Naive thymus-derived CD8-positive, alpha-beta T cell (primary cell): ENCODE measurements around the gene HSCB. TPM values are rescaled to one million over a fixed set of nuclear protein-coding genes. Genes with fewer than 3 reads are reported as not detected.
"Not testable (repeated sequence)": the region's sequence is repeated elsewhere in the genome, so short reads cannot be mapped to it uniquely, and the experiment has no call there.

Experiments
- ATAC-seq, 2 donors: fragments of 150-1000 bp; cut with Tn5 transposase in 1 of 2; sonication (Bioruptor Pico), chemical (Tn5 transposase) in 1 of 2; 1 replicate in 1 of 2; 2 replicates in 1 of 2; pipeline ENCODE4 v1.10.0; 2021; ENCODE audit warnings: mild to moderate bottlenecking in 2 of 2, moderate library complexity in 2 of 2
- POLR2A ChIA-PET: fragments of 350-600 bp; sonication (Branson Sonifier 250); formaldehyde crosslinking; loops from one replicate; lab custom pipeline; 2021; ENCODE audit warnings: antibody characterized with exemption; lab: Charles Lee
- DNase-seq, 10 donors: peaks; one replicate each; pipeline versions ENCODE4 v3.0.0 to v3.0.0-alpha.2; 2020 to 2022
- H3K27ac Mint-ChIP-seq, 10 donors: one replicate each; pipeline ENCODE4 v1.8.0; 2020 to 2022; ENCODE audit warnings: mild to moderate bottlenecking in 10 of 10, mixed read lengths in 10 of 10, moderate library complexity in 4 of 10, inconsistent platforms in 1 of 10
- H3K27me3 Mint-ChIP-seq, 5 donors: one replicate each; pipeline ENCODE4 v1.8.0; 2021 to 2022; ENCODE audit warnings: mixed read lengths in 5 of 5
- H3K36me3 Mint-ChIP-seq, 3 donors: one replicate each; pipeline ENCODE4 v1.8.0; 2020 to 2022; ENCODE audit warnings: mixed read lengths in 3 of 3, mild to moderate bottlenecking in 2 of 3, inconsistent platforms in 1 of 3
- H3K4me1 Mint-ChIP-seq, 4 donors: one replicate each; pipeline ENCODE4 v1.8.0; 2021 to 2022; ENCODE audit warnings: mixed read lengths in 4 of 4
- H3K4me3 Mint-ChIP-seq, 10 donors: one replicate each; pipeline ENCODE4 v1.8.0; 2020 to 2022; ENCODE audit warnings: mild to moderate bottlenecking in 10 of 10, mixed read lengths in 10 of 10, moderate library complexity in 6 of 10, inconsistent platforms in 1 of 10
- H3K9me3 Mint-ChIP-seq, 9 donors: one replicate each; pipeline ENCODE4 v1.8.0; 2020 to 2022; ENCODE audit warnings: mixed read lengths in 9 of 9, mild to moderate bottlenecking in 3 of 9, inconsistent platforms in 1 of 9, moderate library complexity in 1 of 9
- polyA plus RNA-seq, 3 donors: library from polyadenylated mRNA; unstranded; fragments of 300-500 nt; fragmentation: Illumina TruSeq; gene quantifications; one replicate each; pipeline ENCODE4 v1.2.3, GENCODE V29; 2021
- total RNA-seq, 8 experiments: library from RNA in 2 of 8; stranded (reverse) in 2 of 8; gene quantifications; one replicate each; pipeline ENCODE4 v1.2.3 and lab custom pipeline; 2021 to 2026

Gene HSCB, protein sequence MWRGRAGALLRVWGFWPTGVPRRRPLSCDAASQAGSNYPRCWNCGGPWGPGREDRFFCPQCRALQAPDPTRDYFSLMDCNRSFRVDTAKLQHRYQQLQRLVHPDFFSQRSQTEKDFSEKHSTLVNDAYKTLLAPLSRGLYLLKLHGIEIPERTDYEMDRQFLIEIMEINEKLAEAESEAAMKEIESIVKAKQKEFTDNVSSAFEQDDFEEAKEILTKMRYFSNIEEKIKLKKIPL
- total RNA-seq (10 to 100 TPM; 11.7 to 12.1 TPM), polyA plus RNA-seq (10 to 100 TPM in 2 of 3 donors, 1 to 10 TPM in 1; 9.1 to 11.5 (median 11.5) TPM), total RNA-seq (lab: John Stamatoyannopoulos, UW) (8.1 to 13.8 (median 9.5) reads per million in 6 experiments)

DNA sequence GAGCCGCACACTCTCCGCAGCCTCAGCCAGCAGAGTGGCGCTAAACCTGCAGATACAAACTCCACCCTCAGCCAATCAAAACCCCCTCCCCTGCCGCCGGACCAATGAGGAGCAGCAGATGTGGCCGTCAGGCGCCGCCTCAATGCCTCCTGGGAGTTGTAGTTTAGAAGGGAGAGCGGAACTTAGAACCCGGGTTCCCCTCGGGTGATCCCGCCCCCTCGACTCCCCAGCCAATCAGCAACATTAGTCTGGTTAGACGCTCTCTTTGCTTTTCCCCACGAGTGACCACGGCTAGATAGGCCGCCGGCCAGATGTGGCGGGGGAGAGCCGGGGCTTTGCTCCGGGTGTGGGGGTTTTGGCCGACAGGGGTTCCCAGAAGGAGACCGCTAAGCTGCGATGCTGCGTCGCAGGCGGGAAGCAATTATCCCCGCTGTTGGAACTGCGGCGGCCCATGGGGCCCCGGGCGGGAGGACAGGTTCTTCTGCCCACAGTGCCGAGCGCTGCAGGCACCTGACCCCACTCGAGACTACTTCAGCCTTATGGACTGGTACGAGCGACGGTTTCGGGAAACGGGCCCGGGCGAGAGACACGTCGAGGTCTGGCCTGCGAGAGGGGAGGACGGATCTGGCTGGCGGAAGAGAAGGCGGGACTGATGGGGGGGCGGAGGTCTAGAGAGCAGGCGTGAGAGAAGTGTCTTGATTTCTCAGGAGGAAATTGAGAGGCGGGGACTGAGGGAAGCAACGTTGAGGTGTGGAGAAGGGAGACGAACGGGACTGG, at the start of gene HSCB, which contains the start of gene CHEK2:
Gene HSCB (plus strand): TSS at position 255 of the 777 bp plus-strand sequence. CDS start 57 bp downstream, at position 312.
Gene CHEK2 (minus strand): TSS at position 36 of the 777 bp plus-strand sequence. CDS start 7,099 bp downstream, outside the sequence.
- POLR2A ChIA-PET = interaction anchor here (1.0 to 1.7 kb wide), 5 partner anchors 31 to 81 kb away, joined by 3 to 7 read pairs (median 4); partner anchors contain the start of genes CCDC117 and XBP1
- ATAC-seq (peak; percentile 92 to 94), DNase-seq (peak; percentile 87 to 99 (median 96))
- Mint-ChIP-seq H3K27ac (peak within 1 kb of the TSS; percentile 81 to 98 (median 92)), H3K27me3 (no peaks in the 10 kb centered on the region), H3K9me3 (no peaks in the 10 kb centered on the region), H3K36me3 (peaks cover 0 to 32% (median 11%) of the 10 kb centered on the region in 3 donors), H3K4me3 (peak within 1 kb of the TSS; percentile 79 to 99 (median 91)), H3K4me1 (peaks cover 22 to 35% (median 27%) of the 10 kb centered on the region in 4 donors)

GRCh38 chr22:28693041-28693760, 48.6 kb upstream of the HSCB start:
- not testable (repeated sequence) for DNase-seq, H3K27me3 Mint-ChIP-seq, H3K4me3 Mint-ChIP-seq, H3K9me3 Mint-ChIP-seq, H3K27ac Mint-ChIP-seq, ATAC-seq, H3K4me1 Mint-ChIP-seq
- peaks cover 3 to 47% (median 20%) of the 10 kb centered on the region in 3 donors for H3K36me3 Mint-ChIP-seq
- POLR2A ChIA-PET = interaction anchor here (0.6 kb wide), 2 partner anchors 13 to 75 kb away, joined by 4 read pairs; no protein-coding TSS in a partner anchor

DNA sequence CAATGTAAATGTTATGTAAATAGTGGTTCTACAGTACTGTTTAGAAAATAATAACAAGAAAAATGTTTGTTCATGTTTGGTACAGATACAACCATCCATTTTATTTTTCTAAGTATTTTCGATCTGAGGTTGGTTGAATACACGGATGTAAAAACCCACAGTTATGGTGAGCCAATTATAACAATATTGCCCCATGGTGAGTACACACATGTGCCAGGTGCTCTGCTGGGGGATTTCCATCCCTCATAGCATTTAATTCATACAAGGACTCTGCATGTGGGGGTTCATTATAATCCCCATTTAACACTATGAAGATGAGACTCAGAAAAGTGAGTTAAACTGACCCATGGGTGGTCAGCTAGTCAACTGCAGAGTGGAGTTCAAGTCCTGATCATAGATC, 38.9 kb upstream of the HSCB start:
- Mint-ChIP-seq H3K4me3 (no peak overlapping the region), H3K9me3 (no peaks in the 10 kb centered on the region), H3K27ac (no peak overlapping the region), H3K36me3 (peaks cover 6 to 54% (median 39%) of the 10 kb centered on the region in 3 donors), H3K4me1 (peaks cover 0 to 19% (median 0%) of the 10 kb centered on the region in 4 donors), H3K27me3 (peaks cover 0 to 3% (median 0%) of the 10 kb centered on the region in 5 donors)
- DNase-seq = no peak
- ATAC-seq = no peak
- POLR2A ChIA-PET = no interaction called here

GRCh38 chr22:28703436-28703835, 38.4 kb upstream of the HSCB start:
- no peak overlapping the region for H3K27ac Mint-ChIP-seq
- H3K36me3 Mint-ChIP-seq = peaks cover 6 to 58% (median 37%) of the 10 kb centered on the region in 3 donors
- H3K4me3 Mint-ChIP-seq = no peak overlapping the region
- H3K9me3 Mint-ChIP-seq = no peaks in the 10 kb centered on the region
- POLR2A ChIA-PET = interaction anchor here (0.7 kb wide), 1 partner anchor 125 kb away, joined by 3 read pairs; no protein-coding TSS in a partner anchor
- H3K4me1 Mint-ChIP-seq = peaks cover 0 to 19% (median 0%) of the 10 kb centered on the region in 4 donors
- peaks cover 0 to 3% (median 0%) of the 10 kb centered on the region in 5 donors for H3K27me3 Mint-ChIP-seq
- ATAC-seq (no peak), DNase-seq (no peak)

DNA sequence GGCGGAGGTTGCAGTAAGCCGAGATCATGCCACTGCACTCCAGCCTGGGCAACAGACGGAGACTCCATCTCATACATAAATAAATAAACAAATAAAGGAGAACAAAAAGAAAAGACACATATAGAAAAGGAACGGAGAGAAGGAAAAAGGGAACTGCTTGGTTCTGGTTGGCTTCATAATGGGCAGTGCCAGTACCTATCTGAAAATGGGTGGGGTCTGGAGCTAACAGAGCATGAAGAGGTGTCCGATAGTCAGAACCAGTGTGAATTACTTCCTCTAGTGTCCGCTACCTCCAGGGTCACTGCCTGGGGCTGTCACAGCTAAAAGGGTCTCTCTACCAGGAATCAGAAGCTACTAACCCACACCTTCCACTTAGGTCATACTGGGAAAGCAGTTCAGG, 35.0 kb upstream of the HSCB start:
- no peaks in the 10 kb centered on the region for H3K9me3 Mint-ChIP-seq
- no peak for ATAC-seq
- no peak overlapping the region for H3K27ac Mint-ChIP-seq
- POLR2A ChIA-PET = no interaction called here
- peaks cover 0 to 3% (median 2%) of the 10 kb centered on the region in 5 donors for H3K27me3 Mint-ChIP-seq
- H3K36me3 Mint-ChIP-seq = peaks cover 6 to 65% (median 36%) of the 10 kb centered on the region in 3 donors
- no peak for DNase-seq
- H3K4me1 Mint-ChIP-seq = peaks cover 0 to 19% (median 0%) of the 10 kb centered on the region in 4 donors
- H3K4me3 Mint-ChIP-seq = no peak overlapping the region

DNA sequence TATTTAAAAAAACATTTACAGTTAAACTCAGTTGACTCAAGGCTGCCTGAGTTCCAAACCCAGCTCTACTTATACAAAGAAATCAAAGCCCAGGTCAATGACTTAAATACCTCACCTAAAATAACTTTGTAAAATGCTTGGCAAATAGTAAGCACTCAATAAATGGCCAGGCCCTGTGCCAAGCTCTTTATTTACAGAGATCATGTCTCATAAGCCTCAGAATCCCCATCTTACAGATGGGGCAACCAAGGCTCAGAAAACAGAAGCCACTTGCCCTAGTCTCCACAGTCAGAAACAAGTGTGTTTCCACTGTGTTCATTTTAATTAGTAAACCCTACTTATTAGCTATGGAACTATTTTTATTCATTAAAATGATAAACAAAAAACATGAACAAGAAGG, 31.7 kb upstream of the HSCB start:
- no peaks in the 10 kb centered on the region for H3K9me3 Mint-ChIP-seq
- no peak overlapping the region for H3K27ac Mint-ChIP-seq
- ATAC-seq (no peak), DNase-seq (no peak)
- H3K4me3 Mint-ChIP-seq = no peak overlapping the region
- POLR2A ChIA-PET = no interaction called here
- peaks cover 6 to 59% (median 38%) of the 10 kb centered on the region in 3 donors for H3K36me3 Mint-ChIP-seq
- peaks cover 0 to 14% (median 0%) of the 10 kb centered on the region in 4 donors for H3K4me1 Mint-ChIP-seq
- peaks cover 0 to 3% (median 2%) of the 10 kb centered on the region in 5 donors for H3K27me3 Mint-ChIP-seq

DNA sequence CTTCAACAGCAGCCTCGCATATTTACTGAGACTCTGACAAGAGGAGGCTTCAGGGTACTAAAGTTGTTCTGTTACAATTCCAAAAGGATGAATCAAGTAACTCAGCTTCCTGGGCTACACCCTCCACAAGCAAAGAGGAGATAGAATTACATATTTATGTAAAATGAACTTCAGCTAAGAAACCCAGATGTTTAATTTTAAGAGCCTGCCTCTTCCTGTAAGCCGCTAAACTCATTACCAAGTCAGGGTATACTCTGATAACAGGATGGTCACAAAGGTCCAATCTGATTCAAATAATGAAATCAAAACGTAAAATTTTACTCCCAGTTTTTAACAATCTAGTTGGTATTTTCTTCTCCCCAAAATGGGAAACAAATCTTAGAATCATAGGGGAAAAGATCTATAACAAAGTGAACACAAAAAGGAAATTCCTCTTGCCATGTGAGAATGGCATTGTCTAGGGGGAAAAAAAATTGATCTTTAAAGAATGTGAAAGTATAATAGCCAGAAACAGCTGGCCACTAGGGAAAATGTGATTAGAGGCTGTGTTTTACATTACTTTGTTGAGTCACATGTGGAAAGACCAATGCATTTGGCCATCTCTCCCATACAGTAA, 31.2 kb upstream of the HSCB start:
- Mint-ChIP-seq H3K36me3 (peaks cover 6 to 53% (median 34%) of the 10 kb centered on the region in 3 donors), H3K27ac (no peak overlapping the region), H3K27me3 (peaks cover 0 to 3% (median 2%) of the 10 kb centered on the region in 5 donors), H3K4me1 (peaks cover 0 to 14% (median 0%) of the 10 kb centered on the region in 4 donors), H3K9me3 (no peaks in the 10 kb centered on the region), H3K4me3 (no peak overlapping the region)
- DNase-seq (no peak), ATAC-seq (no peak)
- POLR2A ChIA-PET = no interaction called here

DNA sequence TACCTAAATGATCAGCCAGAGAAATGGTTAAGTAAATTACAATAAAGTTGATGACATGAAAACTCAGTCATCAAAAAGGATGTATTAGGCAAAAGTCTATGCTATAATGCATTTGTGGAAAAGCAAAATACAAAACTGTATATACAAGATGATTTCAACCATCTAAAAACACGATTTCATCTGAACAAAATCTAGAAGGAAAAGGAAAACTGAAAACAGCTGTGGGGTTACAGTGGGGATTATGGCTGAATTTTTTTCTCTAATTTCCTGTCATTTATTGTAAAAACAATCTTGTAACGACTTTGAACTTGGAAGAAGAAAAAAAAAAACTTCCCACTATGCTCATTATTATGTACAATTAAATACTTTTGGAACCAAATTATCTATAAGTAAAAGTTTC, 30.5 kb upstream of the HSCB start:
- peaks cover 0 to 14% (median 0%) of the 10 kb centered on the region in 4 donors for H3K4me1 Mint-ChIP-seq
- peaks cover 0 to 3% (median 2%) of the 10 kb centered on the region in 5 donors for H3K27me3 Mint-ChIP-seq
- no peaks in the 10 kb centered on the region for H3K9me3 Mint-ChIP-seq
- no peak for DNase-seq
- no peak for ATAC-seq
- no peak overlapping the region for H3K4me3 Mint-ChIP-seq
- POLR2A ChIA-PET = no interaction called here
- peaks cover 6 to 50% (median 29%) of the 10 kb centered on the region in 3 donors for H3K36me3 Mint-ChIP-seq
- H3K27ac Mint-ChIP-seq = no peak overlapping the region

GRCh38 chr22:28711820-28712777, 29.7 kb upstream of the HSCB start:
- ATAC-seq (no peak), DNase-seq (no peak)
- H3K27me3 Mint-ChIP-seq = peaks cover 0 to 2% (median 1%) of the 10 kb centered on the region in 5 donors
- POLR2A ChIA-PET = no interaction called here
- no peak overlapping the region for H3K27ac Mint-ChIP-seq
- no peak overlapping the region for H3K4me3 Mint-ChIP-seq
- no peaks in the 10 kb centered on the region for H3K9me3 Mint-ChIP-seq
- H3K36me3 Mint-ChIP-seq = peaks cover 3 to 48% (median 24%) of the 10 kb centered on the region in 3 donors
- peaks cover 0 to 9% (median 0%) of the 10 kb centered on the region in 4 donors for H3K4me1 Mint-ChIP-seq

DNA sequence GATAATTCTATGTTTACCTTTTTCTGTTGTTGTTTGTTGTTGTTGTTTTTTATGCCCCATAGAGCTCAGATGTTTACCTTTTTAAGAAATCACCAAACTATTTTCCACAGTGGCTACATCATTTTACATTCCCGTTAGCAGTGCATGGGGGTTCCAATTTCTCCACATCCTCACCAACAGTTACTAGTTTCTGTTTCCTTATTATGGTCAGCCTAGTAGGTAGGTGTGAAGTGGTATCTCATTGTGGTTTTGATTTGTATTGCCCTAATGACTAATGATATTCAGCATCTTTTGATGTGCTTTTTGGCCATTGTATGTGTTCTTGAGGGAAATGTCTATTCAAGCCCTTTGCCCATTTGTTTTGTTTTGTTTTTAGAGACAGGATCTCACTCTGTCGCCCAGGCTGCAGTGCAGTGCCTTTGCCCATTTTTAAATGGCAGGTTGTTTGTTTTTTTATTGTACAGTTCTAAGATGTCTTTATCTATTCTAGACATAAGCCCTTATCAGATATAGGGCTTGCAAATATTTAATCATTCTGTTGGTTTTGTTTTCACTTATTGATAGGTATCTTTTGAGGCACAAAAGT, 27.7 kb upstream of the HSCB start:
- POLR2A ChIA-PET = no interaction called here
- no peaks in the 10 kb centered on the region for H3K27me3 Mint-ChIP-seq
- peaks cover 0 to 4% (median 0%) of the 10 kb centered on the region in 4 donors for H3K4me1 Mint-ChIP-seq
- peaks cover 0 to 36% (median 22%) of the 10 kb centered on the region in 3 donors for H3K36me3 Mint-ChIP-seq
- DNase-seq (no peak), ATAC-seq (no peak)
- no peaks in the 10 kb centered on the region for H3K9me3 Mint-ChIP-seq
- H3K27ac Mint-ChIP-seq = no peak overlapping the region
- no peak overlapping the region for H3K4me3 Mint-ChIP-seq

DNA sequence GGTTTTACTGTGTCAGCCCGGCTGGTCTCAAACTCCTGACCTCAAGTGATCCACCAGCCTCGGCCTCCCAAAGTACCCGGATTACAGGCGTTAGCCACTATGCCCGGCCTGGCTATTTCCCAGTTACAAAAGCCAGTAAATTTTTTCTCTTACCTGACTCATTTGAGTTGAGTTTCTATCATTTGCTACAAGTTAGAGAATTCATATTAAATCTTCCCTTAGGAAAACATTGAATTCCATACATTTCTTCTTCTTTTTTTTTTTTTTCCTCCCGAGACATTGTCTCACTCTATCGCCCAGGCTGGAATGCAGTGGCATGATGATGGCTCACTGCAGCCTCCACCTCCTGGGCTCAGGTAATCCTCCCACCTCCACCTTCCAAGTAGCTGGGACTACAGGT, 26.2 kb upstream of the HSCB start:
- Mint-ChIP-seq H3K36me3 (peaks cover 0 to 37% (median 16%) of the 10 kb centered on the region in 3 donors), H3K27ac (no peak overlapping the region), H3K27me3 (no peaks in the 10 kb centered on the region), H3K4me1 (peaks cover 0 to 4% (median 0%) of the 10 kb centered on the region in 4 donors), H3K4me3 (no peak overlapping the region), H3K9me3 (no peaks in the 10 kb centered on the region)
- DNase-seq = no peak
- POLR2A ChIA-PET = no interaction called here
- no peak for ATAC-seq
